ENCODE measurements around the gene FAM120B. TPM values are rescaled to one million over a fixed set of nuclear protein-coding genes. Genes with fewer than 3 reads are reported as not detected.

Gene FAM120B
- total and polyA plus RNA-seq, 2 donors (not counting 1 experiment from before 2014, with no cell fraction given): 14.4 to 19.3 TPM

DNA sequence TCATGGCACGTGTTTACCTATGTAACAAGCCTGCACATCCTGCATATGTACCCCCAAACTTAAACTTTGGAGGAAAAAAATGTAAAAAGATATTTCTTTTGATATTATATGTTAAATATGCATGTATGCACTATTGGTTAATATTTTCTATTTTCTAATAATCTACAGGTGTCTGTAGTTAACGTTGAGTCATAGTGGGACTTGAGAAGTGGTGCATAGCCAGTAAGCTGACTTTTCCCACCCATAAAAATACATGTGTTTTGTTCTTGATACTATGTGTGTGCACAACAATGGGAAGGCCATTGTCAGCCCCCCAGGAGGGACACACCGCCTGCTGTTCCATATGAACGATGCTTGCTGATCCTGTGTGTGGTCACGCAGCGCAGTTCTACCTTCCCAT lies 49.1 kb downstream of the FAM120B start:
- no peak overlapping the region for H3K9ac ChIP-seq (ENCODE audit: insufficient read depth, low read length)
- H3K27ac ChIP-seq (ENCODE audit: insufficient read depth, low read length): no peak overlapping the region
- no peaks in the 10 kb centered on the region for H3K79me2 ChIP-seq (ENCODE audit: control insufficient read depth, insufficient read depth, low read length)
- TF ChIP-seq EZH2 (IDR thresholded peaks at IDR 0.05; ENCODE audit: low read length, missing control alignments): no peak
- peaks cover under 1% of the 10 kb centered on the region for H3K4me1 ChIP-seq (ENCODE audit: control insufficient read depth, extremely low read depth, insufficient read depth, low read length)
- H3K27me3 ChIP-seq (ENCODE audit: control insufficient read depth, insufficient read depth, low read length): no peaks in the 10 kb centered on the region
- DNase-seq (ENCODE audit: low read depth in 2 of 2): no peak
- no peak overlapping the region for H2AFZ ChIP-seq (ENCODE audit: low read length)
- no peaks in the 10 kb centered on the region for H3K9me3 ChIP-seq (ENCODE audit: control insufficient read depth, insufficient read depth, low read depth, low read length)
- H3K36me3 ChIP-seq (ENCODE audit: control insufficient read depth, insufficient read depth, low read length): no peaks in the 10 kb centered on the region
- H4K20me1 ChIP-seq (ENCODE audit: control insufficient read depth, extremely low read depth, insufficient read depth, low read length): no peaks in the 10 kb centered on the region
- H3K4me3 ChIP-seq (replicated peaks in 1 of 4; ENCODE audit: control extremely low read depth in 1 of 4, insufficient read depth in 1 of 4, low read depth in 3 of 4, low read length in 4 of 4): no peak overlapping the region
- no peak overlapping the region for H3K4me2 ChIP-seq (ENCODE audit: extremely low read depth, insufficient read depth, low read length)

DNA sequence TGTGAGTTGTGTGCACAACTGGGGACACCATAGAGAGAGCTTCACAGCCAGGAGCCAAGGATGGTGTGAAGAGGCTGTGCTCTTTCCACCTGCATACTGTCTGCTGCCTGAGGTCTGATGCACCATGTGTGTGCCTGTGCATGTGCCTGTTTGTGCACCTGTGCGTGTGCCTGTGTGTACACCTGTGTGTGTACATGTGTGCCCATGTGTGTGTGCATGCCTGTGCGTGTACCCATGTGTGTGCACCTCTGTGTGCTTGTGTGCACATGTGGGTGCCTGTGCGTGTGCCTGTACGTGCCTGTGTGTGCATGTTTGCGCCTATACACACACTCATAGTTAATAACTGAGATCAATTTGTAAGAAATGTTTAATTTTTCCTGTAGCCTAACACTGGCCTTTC lies 51.3 kb downstream of the FAM120B start:
- H3K4me1 ChIP-seq (ENCODE audit: control insufficient read depth, extremely low read depth, insufficient read depth, low read length): peaks cover 2% of the 10 kb centered on the region
- no peaks in the 10 kb centered on the region for H4K20me1 ChIP-seq (ENCODE audit: control insufficient read depth, extremely low read depth, insufficient read depth, low read length)
- H3K27ac ChIP-seq (ENCODE audit: insufficient read depth, low read length): no peak overlapping the region
- no peak for DNase-seq (ENCODE audit: low read depth in 2 of 2)
- no peaks in the 10 kb centered on the region for H3K79me2 ChIP-seq (ENCODE audit: control insufficient read depth, insufficient read depth, low read length)
- H3K4me3 ChIP-seq (replicated peaks in 1 of 4; ENCODE audit: control extremely low read depth in 1 of 4, insufficient read depth in 1 of 4, low read depth in 3 of 4, low read length in 4 of 4): no peak overlapping the region
- no peak overlapping the region for H3K9ac ChIP-seq (ENCODE audit: insufficient read depth, low read length)
- H3K9me3 ChIP-seq (ENCODE audit: control insufficient read depth, insufficient read depth, low read depth, low read length): no peaks in the 10 kb centered on the region
- no peaks in the 10 kb centered on the region for H3K27me3 ChIP-seq (ENCODE audit: control insufficient read depth, insufficient read depth, low read length)
- H2AFZ ChIP-seq (ENCODE audit: low read length): no peak overlapping the region
- TF ChIP-seq EZH2 (IDR thresholded peaks at IDR 0.05; ENCODE audit: low read length, missing control alignments) (no peak), CTCF (conservative IDR thresholded peaks at IDR 0.05 in 1 of 2, IDR thresholded peaks at IDR 0.05 in 1 of 2; ENCODE audit: low read depth in 1 of 2, low read length in 2 of 2) (no peak)
- no peak overlapping the region for H3K4me2 ChIP-seq (ENCODE audit: extremely low read depth, insufficient read depth, low read length)
- peaks cover 3% of the 10 kb centered on the region for H3K36me3 ChIP-seq (ENCODE audit: control insufficient read depth, insufficient read depth, low read length)

DNA sequence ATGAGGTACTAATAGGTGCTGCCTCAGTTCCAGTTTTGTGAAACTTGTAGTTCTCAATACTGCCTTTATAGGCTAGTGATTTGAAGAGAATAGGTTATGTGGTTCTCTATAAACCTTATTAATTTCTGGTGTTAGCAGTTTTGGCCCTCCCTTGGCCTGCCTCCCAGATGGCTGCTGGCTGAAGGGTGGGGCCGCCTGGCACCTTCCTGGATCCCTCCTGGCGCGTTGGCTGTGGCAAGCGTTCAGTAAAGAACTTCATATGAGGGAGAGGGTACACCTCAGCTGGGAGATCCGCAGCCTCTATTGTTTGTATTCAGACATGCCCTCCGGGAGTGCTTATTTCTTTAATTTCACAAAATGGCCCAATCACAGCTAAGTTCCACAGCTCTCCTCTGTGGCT lies 51.9 kb downstream of the FAM120B start:
- H3K27ac ChIP-seq (ENCODE audit: insufficient read depth, low read length): no peak overlapping the region
- peaks cover 2% of the 10 kb centered on the region for H3K4me1 ChIP-seq (ENCODE audit: control insufficient read depth, extremely low read depth, insufficient read depth, low read length)

More for the DNA sequence above, 51.9 kb downstream of the FAM120B start:
- no peak for TF ChIP-seq EZH2 (IDR thresholded peaks at IDR 0.05; ENCODE audit: low read length, missing control alignments)
- TF ChIP-seq CTCF (conservative IDR thresholded peaks at IDR 0.05 in 1 of 2, IDR thresholded peaks at IDR 0.05 in 1 of 2; ENCODE audit: low read depth in 1 of 2, low read length in 2 of 2): no peak
- H3K79me2 ChIP-seq (ENCODE audit: control insufficient read depth, insufficient read depth, low read length): no peaks in the 10 kb centered on the region
- H3K4me3 ChIP-seq (replicated peaks in 1 of 4; ENCODE audit: control extremely low read depth in 1 of 4, insufficient read depth in 1 of 4, low read depth in 3 of 4, low read length in 4 of 4): no peak overlapping the region
- no peak overlapping the region for H3K9ac ChIP-seq (ENCODE audit: insufficient read depth, low read length)
- H3K36me3 ChIP-seq (ENCODE audit: control insufficient read depth, insufficient read depth, low read length): peaks cover 3% of the 10 kb centered on the region
- H2AFZ ChIP-seq (ENCODE audit: low read length): no peak overlapping the region
- H3K9me3 ChIP-seq (ENCODE audit: control insufficient read depth, insufficient read depth, low read depth, low read length): no peaks in the 10 kb centered on the region
- no peaks in the 10 kb centered on the region for H4K20me1 ChIP-seq (ENCODE audit: control insufficient read depth, extremely low read depth, insufficient read depth, low read length)
- H3K27me3 ChIP-seq (ENCODE audit: control insufficient read depth, insufficient read depth, low read length): no peaks in the 10 kb centered on the region
- H3K4me2 ChIP-seq (ENCODE audit: extremely low read depth, insufficient read depth, low read length): no peak overlapping the region
- DNase-seq (ENCODE audit: low read depth in 2 of 2): no peak
